ENCODE measurements around the gene TMEM151A.
"Not testable (repeated sequence)": the region's sequence is repeated elsewhere in the genome, so short reads cannot be mapped to it uniquely, and the experiment has no call there.

TMEM151A gene

DNA sequence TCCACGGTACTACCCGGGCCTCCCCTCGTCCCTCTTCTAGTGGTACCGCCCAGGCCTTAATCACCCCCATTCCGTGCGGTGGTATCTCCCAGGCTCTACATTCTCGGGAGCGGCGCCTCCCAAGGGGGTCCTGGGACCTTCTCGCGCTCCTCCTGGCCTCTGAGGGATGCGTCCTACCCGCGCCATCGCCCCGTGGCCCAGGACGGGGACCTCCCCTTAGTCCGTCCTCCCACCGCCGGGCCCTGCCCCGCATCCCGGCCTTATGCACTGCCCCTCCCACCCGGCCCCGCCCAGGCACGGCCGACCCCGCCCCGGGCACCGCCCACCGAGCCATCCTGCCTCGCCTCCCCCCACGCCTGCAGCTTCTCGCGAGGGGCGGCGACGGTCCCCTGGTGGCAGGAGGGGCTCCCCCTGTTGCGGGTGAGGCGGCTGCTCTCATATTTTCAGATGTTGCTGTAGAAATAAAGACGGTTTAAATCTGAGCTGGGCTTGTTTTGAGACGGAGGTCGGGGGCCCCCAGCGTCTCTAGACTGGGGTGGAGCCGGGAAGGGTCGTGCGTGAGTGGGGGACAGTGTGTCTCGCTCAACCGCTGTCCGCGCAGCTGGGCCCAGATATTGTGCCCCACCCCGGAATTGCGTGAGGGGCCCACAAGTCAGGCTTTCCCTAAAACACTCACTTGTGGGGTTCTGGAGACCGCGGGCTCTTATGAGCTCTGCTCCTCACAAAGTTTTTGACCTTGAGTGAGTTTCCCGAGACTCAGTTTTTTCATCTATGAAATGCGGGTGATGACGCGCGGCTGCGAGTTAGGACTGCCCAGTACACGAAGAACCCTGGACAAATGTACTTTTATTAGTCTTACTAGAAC is 24.1 kb upstream of the TMEM151A start:
- DNase-seq: no peak

DNA sequence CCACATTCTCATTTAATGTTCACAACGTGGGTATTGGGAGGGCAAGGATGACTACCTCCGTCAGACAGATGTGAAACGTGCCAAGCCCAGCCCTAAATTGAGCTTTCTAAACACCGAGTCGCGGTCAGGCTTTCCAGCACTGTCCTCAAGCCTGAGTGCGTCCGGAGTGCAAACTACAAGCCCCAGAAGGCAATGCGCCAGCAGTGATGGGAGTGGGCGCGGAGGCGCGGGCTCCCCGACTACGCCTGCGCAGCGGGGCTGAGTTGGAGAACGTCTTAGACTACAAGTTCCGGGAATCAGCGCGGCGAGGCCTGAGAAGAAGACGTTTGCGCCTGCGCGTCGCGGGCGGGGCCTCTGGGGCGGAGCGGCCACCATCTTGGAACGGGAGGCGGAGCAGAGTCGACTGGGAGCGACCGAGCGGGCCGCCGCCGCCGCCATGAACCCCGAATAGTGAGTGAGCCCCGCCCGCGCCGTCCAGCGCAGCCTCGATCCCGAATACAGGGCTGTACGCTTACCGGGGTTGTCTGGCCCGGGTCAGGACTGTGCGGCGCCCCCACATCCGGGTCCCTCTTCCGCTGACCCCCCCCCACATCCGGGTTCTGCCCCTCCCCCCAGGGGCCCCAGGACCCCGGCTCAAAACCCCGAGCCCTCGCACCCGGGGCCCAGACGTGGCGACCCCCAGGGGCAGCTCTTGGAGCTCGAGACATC is 23.3 kb upstream of the TMEM151A start, which contains the start of gene RAB1B:
Gene RAB1B (plus strand): TSS at position 396 of the 708 bp plus-strand sequence. CDS start 41 bp downstream, at position 437.
- DNase-seq: peak; percentile 92

DNA sequence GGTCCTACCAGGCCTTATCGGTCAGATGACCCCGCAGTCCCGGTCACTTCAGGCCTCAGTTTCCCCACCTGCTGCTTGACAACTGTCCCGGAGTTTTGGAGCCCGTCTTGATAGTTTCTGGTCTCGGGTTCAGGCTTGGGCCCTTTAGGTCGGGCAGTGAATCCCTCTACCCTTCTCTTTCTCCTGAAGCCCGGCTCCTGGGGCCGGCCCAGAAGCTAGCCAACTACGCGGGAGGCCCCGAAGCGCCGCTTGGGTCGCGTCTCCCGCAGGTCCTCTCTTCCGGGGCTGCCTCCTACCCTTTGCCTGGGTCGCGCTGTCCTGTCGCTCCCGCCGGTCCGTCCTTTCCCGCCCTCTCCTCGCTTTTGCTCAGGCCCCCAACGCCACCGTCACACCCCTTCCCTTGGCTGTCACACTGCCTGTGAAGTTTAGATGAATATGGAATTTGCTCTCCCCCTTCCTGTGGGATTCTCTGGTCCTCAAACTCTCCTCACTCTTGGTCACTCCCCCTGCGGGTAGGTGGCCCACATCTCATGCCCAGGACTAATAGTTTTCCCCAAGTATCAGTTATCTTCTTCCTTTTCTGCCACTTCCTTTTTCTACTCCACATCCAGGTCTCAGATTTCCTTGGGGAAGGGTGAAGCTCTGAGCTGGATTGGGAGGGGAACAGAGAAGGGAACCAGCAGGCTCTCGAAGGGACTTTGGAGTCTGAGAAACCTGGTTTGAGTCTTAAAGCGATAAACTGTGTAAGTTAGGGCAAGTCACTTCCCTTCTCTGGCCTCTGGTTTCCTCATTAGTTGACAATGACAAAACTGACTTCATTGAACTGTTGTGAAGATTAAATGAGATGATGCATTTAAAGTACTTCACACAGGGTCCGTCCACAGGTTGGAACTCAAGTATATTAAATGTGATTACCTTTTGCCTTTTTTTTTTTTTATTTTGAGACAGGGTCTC is 22.5 kb upstream of the TMEM151A start:
- no peak for DNase-seq

DNA sequence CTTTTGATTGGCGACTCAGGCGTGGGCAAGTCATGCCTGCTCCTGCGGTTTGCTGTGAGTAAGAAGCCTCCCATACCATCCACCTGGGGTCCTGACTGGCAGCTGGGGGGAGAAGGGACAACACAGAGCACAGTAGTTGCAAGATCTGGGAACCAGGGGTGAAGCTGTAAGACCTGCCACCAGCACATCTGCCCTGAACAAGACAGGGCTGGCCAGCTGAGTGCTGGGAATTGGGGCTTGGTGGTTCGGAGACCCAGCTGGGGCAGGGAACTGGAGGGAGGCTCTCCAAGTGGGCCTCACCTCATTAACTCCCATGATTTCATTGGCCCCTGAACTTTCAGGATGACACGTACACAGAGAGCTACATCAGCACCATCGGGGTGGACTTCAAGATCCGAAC is 19.9 kb upstream of the TMEM151A start:
- no peak for DNase-seq

DNA sequence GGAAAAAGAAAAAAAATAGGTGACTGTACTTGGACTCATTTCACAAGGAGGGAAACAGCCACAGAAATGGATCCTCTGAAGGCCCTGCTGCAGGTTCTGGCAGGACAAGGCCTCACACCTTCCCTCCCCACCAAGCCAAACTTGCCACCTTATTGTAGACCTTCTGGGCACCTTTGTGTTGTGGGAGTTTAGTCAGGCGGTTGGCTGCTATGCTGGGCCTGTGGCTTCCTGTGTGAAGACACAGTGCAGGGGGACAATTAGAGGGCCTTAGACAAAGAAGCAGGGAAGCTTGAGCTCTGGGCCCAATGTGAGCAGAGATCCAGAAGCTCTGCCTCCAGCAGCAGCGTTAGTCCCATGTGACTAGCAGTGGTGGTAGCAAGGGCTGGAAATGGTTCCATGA is 19.1 kb upstream of the TMEM151A start:
- DNase-seq: no peak

DNA sequence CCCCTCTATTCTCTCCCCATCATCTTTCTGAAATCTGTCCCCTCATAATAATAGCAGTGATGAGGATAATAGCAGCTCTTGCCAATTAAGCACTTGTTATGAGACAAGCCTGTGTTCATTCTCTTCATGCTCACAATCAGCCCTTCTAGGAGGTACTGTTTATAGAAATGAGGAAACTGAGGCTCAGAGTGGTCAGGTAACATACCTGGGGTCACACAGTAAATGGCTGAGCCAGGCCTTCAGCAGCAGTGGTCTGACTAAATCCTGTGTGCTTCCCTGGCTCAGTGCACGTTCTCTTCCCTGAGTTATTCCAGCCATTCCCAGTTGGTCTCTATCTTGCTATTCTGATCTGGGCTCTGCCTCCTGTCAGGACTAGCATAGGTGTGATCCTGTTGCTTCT is 17.5 kb upstream of the TMEM151A start:
- no peak for DNase-seq

DNA sequence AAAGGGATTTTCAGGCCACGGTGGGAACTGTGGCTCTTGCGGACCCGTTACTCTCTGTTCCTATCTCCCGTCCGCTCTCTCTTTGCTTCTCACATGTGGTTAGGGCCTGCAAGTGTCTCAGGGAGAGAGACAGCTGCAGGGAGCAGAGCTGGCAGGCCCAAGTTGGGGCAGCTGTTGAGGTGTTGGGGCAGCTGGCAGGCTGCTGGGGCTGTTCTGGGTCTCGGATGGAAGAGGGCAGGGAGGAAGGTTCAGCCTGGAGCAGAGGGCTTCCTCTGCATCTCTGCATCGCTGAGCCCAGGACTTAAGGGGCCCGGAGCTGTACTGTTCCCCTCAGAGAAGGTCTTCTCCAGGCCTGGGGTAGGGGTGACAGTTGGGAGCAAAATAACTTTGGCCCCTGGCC is 16.3 kb upstream of the TMEM151A start:
- DNase-seq: peak; percentile 22

DNA sequence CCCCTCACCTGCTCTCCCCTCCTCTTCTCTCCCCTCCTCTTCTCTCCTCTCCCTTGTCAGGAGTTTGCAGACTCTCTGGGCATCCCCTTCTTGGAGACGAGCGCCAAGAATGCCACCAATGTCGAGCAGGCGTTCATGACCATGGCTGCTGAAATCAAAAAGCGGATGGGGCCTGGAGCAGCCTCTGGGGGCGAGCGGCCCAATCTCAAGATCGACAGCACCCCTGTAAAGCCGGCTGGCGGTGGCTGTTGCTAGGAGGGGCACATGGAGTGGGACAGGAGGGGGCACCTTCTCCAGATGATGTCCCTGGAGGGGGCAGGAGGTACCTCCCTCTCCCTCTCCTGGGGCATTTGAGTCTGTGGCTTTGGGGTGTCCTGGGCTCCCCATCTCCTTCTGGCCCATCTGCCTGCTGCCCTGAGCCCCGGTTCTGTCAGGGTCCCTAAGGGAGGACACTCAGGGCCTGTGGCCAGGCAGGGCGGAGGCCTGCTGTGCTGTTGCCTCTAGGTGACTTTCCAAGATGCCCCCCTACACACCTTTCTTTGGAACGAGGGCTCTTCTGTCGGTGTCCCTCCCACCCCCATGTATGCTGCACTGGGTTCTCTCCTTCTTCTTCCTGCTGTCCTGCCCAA is 15.6 kb upstream of the TMEM151A start:
- DNase-seq: no peak

DNA sequence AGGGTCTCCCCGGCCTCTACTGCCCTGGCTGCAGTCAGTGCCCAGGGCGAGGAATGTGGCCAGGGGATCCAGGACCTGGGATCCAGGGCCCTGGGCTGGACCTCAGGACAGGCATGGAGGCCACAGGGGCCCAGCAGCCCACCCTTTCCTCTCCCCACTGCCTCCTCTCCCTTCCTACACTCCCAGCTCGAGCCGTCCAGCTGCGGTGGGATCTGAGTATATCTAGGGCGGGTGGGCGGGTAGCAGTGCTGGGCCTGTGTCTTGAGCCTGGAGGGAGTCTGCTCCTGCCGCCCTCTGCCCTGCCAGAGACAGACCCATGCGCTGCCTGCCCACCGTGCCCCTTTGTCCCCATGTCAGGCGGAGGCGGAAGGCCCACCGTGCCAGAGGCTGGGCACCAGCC is 15.1 kb upstream of the TMEM151A start:
- not testable (repeated sequence) for DNase-seq

DNA sequence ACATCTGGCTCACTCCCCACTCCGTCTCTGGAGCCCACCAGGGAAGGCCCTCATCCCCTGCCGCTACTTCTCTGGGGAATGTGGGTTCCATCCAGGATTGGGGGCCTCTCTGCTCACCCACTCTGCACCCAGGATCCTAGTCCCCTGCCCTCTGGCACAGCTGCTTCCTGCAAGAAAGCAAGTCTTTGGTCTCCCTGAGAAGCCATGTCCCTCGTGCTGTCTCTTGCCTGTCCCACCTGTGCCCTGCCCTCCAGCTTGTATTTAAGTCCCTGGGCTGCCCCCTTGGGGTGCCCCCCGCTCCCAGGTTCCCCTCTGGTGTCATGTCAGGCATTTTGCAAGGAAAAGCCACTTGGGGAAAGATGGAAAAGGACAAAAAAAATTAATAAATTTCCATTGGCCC is 14.6 kb upstream of the TMEM151A start:
- DNase-seq: not testable (repeated sequence)

DNA sequence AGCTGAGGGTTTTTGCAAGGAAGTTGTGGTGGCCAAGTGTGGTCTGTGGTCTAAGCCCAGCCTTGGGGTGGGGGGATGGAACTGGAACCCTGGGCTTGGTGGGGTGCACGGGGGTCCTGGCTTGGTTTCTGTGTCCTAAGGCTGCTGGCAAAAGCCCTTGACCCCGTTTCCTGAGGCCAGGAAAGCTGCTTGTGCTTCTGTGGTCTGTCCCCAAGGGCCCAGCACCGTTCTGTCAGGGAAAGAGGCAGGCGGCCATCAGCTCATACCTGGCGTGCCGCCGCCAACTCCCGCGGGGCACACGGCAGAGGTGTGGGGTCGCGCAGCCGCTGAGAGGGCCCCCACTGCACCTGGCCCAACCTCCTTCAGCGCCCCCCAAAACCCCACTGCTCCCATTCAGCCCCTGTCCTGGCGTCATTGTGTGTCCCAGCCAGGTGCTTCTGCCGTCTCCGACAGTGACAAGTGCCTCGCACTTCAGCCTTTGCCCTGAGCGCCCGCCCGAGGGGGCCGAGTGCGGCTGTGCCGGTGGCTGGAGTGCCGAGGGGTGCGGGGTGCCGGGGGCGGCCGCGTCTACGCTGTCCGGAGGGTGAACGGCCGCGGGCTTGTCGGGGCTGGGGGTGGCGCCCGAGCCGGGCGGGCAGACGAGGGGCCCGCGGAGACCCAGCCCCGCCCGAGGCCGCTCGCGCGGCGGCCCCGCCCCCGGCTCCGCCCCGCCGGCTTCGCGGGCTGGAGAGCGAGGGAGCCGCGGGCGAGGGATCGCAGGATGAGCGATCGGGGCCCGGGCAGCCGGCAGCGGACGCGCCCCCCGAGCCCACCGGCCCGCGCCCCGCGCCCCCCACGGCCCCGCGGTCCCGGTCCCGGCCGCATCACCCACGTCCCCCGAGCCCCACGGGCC is 14.0 kb upstream of the TMEM151A start, which contains the start of gene CNIH2:
Gene CNIH2 (plus strand): TSS at position 705 of the 892 bp plus-strand sequence. CDS start 282 bp downstream, outside the sequence.
- DNase-seq: no peak

DNA sequence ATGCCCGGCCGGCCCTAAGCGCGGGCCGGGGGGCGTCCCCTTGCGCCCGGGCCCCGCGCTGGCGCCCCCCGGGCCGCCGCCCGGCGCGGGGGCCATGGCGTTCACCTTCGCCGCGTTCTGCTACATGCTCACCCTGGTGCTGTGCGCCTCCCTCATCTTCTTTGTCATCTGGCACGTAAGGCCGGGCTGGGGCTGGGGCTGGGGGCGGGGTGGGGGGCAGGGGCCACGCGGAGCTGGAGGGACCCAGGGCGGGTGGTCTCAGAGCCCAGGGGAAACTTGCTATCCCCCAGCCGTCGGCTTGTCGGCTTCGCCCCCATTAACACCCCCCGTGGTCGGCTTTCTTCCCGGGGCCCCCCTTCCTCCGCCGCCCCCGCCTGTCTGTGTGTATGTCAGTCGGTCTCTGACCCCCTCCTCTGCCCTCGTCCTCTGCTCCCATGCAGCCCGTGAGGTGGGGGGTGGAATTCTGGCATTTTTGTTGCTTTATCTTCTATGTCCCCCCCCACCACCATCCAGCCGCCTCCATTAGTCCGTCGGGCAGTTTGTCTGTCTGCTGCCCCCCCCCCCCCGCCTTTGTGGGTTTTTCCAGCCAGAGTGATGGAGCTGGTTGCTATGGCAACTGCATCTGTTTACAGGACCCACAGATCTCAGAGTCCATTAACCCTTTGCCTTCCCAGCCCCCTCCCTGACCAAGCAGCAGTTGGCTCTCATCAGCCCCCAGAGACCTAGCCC is 13.2 kb upstream of the TMEM151A start:
- no peak for DNase-seq

DNA sequence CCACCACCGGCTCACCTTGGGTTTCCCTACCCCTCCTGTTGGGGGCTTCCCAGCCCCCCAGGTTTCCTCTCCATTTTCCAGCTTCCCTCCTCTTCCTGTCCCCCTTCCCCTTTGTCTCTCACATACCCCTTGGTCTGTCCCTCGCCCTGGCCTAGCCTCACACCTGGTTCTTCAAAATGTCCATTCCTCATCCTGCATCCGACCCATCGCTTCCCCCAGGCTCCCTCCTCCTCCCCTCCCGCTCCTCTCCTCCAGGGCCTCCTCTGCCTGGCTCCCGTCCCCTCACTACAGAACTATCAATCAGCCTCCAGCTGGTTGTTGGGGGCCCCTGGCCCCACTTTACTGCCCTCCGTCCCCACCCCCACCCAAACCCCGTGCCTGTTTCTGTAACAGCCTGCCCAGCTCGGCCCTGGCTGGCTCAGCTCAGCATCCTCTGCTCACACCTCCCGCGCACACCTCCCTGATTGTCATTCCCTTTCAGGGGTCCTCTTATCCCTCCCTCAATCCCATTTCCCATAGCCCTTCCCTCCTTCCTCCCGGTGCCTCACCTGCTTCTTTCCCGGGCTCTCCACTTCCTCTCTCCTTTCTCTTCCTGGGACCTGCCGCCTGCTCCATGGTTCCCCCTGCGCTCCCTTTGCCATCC is 12.5 kb upstream of the TMEM151A start:
- DNase-seq: no peak

DNA sequence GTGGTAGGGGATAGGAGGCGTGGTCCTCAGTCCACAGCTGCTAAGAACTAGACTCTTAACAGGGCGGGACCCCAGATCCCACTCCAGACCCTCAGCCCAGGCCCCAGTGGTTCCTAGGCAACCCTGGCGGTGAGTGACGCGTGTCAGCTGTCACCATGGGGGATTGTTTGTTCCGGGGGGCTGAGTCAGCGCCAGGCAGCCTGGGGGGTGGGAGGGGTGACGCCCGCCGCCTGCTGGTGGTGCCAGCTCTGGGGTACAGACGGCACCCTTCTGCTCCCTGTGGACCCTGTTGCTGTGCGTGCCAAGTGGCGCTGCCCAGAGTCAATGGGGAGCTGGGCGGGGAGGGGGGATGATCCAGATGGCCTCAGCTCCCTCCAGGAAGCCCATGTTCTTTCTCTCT is 11.3 kb upstream of the TMEM151A start:
- no peak for DNase-seq

DNA sequence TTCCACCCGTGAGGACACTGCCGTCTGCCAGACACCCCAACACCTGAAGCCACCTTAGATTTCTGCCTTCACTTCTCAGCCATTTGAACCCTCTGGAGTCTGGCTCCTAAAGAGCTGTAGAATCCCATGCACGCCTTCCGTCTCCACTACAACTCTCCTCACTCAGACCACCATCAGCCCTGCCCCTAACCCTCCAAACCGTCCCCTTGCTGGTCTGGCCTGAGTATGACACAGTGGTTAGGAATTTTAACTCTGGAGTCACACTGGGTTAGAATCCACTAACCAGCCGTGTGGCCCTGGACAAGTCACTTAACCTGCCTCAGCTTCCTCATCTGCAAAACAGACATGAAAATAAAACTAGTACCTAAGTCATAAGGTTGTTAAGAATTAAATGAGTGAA is 10.7 kb upstream of the TMEM151A start:
- DNase-seq: no peak

DNA sequence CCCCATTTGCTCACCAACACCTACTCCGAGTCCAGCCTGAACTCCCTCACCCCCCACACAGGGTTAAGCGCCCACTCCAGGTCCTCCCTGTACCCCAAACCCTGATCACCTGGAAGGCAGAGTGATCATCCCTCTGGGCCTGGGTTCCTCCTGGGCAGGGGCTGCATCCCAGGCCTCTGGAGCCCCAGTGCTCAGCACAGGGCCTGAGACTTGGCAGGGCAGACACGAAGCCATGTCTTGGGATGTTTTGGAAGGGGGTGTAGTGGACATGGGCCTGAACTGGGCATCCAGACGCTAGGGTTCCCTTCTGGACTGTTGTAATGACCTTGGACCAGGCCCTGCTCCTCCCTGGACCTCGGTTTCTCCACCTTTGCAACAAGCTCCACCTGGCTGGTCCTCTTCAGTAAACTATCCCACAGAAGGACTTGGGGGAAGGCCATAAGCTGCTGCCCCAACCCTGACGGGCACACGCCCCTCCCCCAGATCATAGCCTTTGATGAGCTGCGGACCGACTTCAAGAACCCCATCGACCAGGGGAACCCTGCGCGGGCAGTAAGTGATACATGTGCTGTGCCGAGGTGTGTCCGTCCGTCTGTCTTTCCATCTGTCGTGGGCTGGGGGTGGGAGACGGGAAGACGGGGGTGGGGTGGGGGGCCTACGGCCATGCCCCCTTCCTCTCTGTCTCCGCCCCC is 9.8 kb upstream of the TMEM151A start:
- DNase-seq: no peak

DNA sequence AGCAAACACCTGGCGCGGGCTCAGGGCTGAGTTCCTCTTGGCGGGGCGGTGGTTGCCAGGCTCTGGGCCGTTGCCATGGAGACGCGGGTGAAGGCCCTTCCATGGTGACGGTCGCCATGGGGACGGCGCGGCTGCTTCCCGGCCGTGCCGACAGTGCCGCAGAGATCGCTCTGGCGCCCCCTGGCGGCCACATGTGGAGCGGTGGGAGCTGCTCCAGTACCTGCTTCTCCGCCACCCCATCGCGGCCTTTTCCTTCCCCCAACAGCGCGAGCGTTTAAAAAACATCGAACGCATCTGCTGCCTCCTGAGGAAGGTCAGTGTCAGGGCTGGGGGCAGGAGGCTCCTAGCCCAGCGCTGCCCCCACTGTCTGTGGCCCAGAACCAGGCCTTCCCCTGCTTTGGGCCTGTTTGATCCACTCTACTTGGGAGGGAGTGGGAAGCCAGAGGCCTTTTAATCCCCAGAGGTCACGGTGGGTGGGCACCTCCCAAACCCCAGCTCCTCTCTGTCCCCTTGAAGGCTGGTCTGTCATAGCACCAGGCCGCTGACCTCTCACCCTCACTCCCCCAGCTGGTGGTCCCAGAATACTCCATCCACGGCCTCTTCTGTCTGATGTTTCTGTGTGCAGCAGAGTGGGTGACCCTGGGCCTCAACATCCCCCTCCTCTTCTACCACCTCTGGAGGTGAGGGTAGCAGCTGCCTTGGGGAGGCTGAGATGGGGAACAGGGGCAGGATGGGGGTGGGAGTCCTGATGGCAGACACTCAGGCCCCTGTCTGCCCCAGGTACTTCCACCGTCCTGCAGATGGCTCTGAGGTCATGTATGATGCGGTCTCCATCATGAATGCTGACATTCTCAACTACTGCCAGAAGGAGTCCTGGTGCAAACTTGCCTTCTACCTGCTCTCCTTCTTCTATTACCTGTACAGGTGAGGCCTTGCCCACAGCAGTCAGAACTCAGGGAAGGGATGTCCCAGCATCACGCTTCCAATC is 8.9 kb upstream of the TMEM151A start:
- DNase-seq: peak; percentile 82

DNA sequence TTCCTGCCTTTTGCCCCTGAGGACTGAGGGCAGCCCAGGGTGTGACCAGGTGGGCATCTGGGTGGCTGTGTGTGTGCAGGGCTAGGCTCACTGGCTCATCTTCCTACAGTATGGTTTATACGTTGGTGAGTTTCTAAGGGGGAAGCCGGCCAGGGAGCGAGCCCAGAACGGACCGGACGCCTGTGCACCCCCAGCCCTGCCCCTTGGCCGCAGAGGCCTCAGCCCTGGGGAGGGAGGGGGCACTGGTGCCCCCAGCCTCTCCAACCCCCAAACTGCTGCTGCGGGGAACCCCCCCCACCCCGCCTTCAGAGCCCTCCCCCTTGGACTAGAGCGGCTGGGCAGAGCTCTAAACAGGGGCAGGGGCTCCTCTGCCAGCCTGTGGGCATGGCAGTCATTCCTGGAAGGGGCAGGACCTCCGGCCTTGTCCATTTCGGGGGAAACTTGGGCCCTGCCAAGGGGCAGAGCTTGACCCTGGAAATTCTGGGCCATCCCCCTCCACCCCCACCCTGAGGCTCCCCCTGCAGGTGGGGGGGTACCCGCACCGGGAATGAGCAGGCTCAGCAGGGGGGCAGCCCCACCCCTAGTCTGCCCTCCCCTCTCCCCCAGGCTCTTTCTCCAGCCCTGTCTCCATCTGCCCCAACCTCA is 8.1 kb upstream of the TMEM151A start:
- DNase-seq: no peak
